ENCODE results near the gene KCNH6. TPM values are rescaled to one million over a fixed set of nuclear protein-coding genes. Genes with fewer than 3 reads are reported as not detected.

Gene KCNH6
- total RNA-seq, 1 donor from 2014 or later: not detected

DNA sequence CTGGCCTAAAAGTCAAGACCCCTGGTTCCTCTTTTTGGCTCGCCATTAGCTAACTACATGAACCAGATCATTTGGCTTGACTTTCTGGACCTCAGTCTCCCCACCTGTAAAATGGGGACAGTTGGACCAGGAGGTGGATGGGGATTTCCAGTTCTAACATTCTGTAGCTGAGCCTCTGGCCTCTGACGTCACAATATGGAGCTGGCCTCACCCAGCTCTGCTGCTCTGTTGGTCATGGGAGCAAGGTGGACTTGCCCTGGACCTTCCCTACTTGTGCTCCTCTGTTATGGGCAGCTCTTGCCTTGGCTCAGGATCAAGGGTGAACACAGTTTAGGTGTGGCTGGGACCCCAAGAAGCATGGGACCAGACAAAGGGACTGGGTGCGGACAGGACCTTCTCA lies 16.5 kb upstream of the KCNH6 start:
- DNase-seq (ENCODE audit: low read depth, low spot score): no peak

DNA sequence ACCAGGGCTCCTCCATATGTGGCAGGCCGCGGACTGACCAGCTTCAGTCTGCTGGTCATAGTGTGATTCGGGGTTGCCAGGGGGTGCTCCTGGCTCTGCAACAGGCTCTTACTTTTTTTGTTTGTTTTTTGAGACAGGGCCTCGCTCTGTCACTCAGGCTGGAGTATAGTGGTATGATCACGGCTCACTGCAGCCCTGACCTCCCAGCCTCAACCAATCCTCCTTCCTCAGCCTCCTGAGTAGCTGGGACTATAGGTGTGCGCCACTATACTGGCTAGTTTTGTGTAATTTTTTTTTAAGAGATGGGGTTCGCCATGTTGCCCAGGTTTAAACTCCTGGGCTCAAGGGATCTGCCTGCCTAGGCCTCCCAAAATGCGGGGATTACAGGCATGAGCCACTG lies 11.8 kb upstream of the KCNH6 start:
- no peak for DNase-seq (ENCODE audit: low read depth, low spot score)

DNA sequence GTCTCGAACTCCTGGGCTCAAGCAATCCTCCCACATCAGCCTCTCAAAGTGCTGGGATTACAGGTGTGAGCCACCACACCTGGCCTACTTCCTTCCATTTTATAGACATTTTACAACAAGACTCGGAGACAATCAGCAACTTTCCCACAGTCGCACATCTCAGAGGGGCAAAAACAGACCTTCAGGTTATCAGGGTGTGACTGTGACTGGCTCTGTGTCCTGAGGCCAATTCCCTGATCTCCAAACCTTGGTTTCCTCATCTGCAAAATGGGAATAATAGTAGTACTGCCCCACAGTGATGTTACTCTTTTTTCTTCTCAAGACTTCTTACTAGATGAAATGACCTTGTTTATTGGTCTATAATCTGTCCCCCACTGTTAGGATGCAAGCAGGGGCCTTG lies 10.8 kb upstream of the KCNH6 start:
- no peak for DNase-seq (ENCODE audit: low read depth, low spot score)

DNA sequence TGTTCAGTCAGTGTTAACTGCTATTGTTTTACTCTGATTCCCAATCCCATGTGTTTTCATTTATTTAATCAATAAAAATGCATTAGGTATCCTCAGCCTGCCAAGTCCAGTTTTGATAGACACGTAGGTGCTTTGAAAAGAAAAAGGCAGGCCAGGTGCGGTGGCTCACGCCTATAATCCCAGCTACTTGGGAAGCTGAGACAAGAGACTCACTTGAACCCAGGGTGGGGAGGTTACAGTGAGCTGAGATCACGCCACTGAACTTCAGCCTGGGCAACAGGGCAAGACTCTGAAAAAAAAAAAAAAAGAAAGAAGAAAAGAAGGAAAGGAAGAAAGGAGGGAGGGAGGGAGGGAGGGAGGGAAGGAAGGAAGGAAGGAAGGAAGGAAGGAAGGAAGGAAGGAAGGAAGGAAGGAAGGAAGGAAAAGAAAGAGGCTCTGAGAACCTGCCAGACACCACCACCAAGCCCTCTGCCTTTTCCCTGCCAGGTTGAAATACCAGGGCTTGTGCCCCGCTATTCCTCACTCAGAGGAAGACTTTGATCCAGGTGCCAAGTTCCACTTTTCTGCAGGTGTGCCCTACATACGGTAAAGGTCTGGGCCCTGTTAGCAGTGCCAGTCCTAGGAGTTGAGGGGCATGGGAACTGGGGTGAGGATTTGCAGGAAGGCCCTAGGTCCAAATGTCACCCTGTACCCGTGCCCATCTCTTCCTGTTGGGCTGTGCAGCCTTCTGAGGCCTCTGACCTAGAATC lies 10.1 kb upstream of the KCNH6 start:
- DNase-seq (ENCODE audit: low read depth, low spot score): no peak

DNA sequence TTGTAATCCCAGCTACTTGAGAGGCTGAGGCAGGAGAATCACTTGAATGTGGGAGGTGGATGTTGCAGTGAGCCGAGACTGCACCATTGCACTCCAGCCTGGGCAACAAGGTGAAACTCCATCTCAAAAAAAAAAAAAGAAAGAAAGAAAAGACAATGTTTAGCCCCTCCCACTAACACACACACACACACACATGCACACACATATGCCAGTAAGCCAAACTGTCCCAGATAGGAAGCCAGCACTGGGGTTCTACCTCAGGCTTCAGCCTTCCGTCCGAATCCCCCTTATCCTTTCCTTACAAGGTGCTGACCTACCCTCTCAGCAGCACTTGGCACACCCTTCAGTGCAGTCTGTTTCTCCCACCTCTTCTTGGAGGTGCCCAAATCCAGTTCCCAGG lies 8.7 kb upstream of the KCNH6 start:
- DNase-seq (ENCODE audit: low read depth, low spot score): no peak

DNA sequence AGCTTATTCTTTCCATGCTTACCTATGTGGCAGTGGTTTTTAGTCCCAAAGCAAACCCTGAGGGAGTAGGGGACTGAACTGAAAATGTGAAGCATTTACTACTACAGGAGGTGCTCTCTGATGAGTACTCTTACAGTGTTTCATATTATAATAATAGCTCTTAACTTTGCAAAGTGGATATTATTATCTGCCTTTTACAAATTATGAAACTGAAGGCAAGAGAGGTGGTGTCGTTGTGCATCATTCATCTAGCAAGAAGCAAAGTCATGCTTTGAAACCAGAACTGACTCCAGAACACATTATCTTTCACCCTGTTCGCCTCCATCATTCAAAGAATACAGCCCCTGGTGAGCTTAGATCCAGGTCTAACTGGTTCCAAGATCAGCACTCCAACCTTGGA lies 8.2 kb upstream of the KCNH6 start:
- DNase-seq (ENCODE audit: low read depth, low spot score): no peak

DNA sequence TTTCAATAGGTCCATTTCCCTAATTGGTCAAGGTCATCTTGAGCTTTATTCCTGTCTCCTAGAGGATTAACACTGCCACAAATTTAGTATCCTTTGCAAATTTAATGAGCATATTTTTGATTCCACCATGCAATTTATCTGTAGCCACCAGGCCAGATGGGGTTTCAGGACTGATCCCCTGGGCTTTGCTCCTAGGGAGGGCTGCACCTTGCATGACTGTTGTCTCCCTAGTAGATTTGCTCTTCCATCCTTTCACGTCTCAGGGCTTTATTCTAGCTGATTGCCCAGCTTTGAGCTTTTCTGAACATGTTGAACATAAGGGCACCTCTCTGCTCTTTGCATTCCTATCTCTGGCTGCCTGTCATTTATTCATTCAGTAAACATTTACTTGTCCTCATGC lies 7.7 kb upstream of the KCNH6 start:
- DNase-seq (ENCODE audit: low read depth, low spot score): no peak

DNA sequence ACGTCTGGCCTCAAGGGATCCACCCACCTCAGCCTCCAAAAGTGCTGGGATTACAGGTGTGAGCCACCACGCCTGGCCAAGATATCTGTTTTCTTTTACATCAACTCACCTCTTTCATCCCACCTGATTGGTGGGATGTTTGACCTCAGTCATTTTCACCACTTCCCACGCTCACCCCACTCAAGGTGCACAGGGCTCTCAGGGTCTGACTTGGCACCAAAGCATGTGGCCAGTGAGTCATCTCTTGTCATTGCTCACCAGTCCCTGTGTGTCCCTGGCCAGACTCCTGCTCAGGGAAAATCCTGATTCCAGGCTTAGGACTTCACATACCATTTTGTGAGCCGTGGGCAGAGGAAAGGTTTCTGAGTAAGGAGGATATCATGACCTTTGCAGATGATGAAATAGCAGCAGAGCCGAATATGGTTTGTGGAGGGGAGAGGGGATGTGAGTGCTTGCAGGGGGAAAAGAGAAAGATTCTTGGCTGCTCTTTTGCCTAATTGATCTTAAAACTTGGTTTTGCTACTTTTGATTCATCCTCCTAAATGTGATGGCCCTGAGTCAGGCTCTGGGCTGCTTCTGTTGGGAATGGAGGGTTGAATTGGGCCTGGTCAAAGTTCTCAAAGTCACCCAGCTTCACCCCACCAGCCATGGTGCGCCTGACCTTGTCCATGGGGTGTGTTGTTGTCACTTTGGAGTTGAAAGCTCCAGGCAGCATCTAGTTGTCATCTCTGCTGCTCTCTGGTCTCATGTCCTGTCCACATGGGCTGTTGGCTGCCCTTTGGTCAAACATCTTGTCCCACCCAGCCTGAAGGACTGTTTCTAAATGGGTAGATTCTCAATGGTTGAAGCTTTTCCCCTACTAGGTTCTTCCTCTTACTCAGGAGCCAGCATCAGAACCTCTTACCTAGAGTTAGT lies 6.0 kb upstream of the KCNH6 start:
- no peak for DNase-seq (ENCODE audit: low read depth, low spot score)

DNA sequence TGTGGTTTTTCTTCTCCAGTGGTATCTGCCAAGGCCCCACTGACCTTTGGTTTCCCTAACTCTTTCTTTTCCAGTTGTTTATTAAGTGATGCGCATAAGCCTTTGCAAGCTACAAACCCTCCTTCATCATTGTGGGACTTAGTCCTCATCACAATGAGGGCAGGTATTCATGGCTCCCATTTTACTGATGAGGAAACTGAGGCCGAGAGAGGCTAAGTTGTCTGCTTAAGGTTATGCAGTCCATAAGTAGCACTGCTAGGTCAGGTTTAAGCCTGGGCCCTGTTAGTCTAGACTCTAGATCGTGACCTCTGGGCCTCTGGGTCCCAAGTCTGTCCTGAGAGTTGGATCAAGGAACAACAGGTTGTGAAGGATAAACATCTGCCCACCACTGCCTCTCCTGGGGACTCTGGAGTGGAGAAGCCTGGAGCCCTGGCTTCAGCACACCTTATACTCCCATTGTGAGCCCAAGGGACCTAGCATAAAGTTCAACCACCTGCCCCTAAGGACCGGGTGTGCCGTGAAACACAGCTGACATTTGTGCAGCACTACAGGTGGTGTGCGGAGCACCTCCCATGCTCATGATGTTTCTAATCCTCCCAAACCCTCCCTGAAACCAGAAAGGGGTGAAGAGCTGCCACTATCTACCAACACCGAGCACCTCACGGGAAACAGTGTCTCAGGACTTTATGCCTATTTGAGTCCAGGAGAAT lies 5.2 kb upstream of the KCNH6 start:
- DNase-seq (ENCODE audit: low read depth, low spot score): no peak

DNA sequence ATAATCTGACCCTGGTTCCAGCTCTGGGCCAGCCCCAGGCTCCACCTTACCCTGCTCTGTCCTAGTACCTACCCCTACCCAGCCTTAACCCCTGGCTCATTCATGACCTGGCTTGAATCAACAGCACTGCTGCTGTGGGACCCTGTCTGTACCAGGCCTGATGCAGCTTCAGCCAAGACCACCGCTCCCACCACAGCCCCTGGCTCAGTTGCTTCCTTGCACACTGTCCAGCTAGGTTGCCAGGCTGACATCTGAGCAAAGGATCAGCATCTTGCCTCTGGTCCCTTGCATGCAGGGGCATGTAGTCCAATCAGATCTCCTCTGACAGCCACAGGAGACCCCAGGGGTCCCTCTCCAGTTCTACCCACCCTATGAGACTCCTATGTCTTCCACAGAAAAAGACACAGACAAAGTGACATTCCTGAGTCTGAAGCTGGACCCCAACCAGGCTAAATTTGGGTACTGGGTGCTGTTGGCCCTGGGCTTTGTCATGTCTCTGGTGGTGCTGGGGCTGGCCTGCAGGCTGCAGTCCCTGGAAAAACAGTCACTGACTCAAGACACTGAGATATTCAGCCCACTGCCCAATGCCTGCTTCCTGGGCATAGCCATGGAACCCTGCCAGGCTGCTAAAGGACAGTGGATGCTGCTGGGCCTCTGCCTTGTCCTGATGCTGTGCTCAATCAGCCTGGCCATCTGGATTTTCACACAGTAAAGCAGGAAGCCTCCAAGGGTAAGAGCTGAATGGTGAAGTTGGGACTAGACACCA lies 3.9 kb upstream of the KCNH6 start:
- no peak for DNase-seq (ENCODE audit: low read depth, low spot score)

DNA sequence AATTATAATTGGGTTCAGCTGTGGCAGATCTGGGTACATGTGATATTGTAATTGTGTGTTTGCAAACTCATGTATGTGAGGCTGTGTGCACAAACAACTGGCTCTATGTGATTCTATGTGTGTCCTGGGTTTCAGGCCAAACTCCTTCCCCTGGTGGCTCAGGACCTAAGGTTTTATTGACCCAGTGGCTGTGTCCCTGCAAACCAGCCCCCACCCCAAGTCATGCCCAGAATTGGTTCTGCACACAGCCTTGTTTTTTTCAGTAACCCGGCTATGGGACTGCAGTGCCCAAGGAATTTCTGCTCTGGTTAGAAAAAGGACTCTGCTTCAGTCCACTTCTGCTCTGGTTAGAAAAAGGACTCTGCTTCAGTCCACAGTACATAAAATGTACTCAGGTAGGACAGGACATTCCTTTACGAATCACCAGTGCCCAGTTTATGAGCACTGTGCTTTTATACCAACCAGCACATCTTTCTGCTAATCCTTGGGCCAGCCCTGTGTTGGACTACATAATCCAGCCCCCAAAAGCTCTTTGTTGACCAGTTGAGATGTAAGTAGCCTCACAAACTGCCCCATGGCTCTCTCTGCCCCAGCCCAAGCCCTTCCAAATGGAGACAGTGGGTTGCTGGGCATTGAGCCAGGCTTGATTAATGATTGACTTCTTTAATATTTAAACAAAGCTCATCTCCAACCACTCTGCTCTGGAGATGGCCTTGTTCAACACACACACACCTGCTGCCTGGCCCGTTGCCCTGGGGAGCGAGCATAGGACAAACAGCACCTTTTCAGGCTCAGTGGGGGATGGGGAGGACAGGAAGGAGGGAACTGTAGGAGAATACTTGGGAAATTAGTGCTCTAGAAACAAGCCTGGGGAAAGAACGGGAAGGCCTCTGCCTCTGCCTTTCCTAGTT lies 2.9 kb upstream of the KCNH6 start:
- DNase-seq (ENCODE audit: low read depth, low spot score): no peak

DNA sequence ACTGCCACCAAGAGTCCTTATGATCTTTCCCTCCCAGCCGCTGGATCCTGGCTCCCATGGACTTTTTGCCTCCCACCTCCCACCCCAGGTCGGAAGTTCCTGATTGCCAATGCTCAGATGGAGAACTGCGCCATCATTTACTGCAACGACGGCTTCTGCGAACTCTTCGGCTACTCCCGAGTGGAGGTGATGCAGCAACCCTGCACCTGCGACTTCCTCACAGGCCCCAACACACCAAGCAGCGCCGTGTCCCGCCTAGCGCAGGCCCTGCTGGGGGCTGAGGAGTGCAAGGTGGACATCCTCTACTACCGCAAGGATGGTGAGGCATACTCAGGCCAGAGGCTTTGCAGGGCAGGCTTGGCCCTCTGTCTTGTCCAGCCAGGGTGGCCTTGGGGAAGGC lies 893 bp downstream of the KCNH6 start:
- DNase-seq (ENCODE audit: low read depth, low spot score): no peak

DNA sequence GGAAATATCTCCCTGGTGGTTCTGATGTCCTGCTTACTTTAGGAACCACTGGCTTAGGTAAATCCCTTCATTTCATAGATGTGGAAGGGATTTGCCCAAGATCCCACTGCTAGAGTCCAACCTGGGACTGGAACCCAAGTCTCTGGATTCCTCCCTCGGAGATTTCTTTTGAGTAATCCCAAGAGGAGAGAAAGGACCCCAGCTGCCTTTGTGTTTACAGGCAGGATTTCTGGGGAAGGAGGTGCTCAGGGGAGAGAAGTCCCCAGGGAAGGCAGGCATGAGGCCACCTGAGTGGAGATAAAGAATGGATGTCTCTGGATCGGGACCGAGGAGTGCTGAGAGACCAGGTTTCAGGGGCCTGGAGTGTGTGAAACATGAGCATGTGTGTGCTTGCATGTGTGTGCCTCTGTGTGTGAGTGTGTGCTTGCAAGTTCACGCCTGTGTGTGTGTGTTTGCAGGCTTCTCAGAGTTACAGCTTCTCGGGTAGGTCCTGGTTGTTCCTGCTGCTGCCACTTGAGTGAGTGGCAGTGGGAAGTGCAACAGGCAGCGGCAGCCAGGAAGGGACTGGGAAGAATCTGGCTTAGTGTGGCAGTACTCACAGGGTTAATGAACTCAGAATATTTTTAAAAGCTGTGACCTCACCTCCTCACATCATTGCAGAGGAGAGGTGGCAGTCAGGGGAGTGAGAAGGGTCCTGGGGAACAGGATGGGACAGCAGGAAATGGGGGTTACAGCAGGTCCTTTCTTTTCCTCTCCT lies 2.2 kb downstream of the KCNH6 start:
- DNase-seq (ENCODE audit: low read depth, low spot score): no peak

DNA sequence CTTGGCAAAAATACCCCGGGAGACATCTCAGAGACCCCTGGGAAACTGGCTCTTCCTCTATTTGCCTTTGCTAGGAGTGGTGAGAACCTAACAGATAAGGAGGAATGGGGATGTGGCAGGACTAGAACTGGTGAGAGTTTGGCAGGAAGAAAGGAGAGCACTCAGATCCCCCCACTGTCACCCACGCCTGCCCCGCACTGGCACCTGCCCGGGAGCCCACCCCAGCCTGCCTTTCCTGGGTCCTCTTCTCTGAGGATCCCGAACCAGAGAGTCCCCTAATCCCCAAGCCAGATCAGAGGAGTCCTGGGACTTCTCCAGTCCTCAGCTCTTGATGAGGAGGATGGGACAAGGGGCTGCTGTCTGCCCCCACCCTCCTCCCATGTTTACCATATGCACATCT lies 3.7 kb downstream of the KCNH6 start:
- no peak for DNase-seq (ENCODE audit: low read depth, low spot score)

DNA sequence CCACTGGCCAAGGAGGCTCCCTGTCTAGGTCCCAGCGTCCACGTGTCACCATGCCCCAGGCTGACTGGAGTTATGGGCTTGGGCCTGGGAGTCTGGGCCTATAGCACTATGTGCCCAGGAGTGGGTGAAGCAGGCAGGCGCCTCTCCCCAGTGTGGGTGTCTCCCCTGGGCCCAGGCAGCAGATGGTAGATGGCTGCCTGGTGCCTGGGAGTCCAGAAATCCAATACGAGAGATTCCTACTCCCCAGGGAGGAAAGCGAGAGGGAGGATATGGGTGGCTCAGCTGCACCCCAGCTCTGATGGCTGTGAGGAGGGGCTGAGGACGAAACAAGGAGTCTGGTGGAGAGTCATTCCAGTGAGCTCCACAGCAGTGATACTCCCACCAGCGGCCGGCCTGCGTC lies 5.0 kb downstream of the KCNH6 start:
- no peak for DNase-seq (ENCODE audit: low read depth, low spot score)

DNA sequence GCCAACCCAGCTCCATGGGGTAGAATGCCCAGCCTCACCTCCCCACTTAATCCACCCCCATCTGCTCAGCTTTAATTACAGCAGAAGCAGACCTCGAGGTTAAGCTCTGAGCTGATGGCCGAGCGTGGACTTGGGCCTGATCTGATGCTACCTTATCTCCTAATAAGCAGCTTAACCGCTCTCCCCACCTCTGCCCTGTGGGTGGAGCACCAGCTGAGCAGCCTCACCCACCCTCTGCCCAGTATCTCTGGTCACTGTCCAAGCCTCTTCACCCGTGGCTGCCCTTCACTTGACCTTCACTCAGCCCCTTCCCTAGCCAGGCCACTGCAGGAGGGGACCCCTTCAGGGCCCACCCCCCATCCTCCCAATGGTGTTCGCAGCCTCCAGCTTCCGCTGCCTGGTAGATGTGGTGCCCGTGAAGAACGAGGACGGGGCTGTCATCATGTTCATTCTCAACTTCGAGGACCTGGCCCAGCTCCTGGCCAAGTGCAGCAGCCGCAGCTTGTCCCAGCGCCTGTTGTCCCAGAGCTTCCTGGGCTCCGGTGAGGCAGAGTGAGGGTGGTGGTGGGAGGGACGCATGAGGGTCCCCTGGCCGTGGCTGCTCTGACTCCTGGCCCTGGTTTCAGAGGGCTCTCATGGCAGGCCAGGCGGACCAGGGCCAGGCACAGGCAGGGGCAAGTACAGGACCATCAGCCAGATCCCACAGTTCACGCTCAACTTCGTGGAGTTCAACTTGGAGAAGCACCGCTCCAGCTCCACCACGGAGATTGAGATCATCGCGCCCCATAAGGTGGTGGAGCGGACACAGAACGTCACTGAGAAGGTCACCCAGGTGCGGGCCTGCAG lies 6.8 kb downstream of the KCNH6 start:
- no peak for DNase-seq (ENCODE audit: low read depth, low spot score)

DNA sequence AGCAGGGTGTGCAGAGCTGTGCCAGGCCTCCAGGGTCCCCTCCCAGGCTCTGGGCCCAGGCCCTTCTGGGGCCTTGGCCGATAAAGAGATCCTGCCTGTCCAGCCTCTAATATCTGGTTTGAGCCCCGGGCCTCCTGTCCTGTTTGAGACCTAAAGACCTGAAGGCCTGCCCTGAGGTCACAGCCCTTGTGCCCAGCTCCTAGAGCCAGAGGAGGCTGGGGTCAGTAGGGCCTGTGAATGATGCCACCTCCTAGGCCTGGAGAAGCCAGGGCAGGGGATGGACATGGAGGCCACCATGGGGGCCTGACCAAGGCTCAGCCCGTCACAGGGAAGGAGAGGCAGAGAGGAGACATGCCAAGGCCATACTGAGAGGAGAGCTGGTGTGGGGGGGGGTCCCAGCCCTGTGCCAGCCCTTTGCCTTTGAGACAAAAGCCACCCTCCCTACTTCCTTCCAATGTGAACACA lies 7.4 kb downstream of the KCNH6 start:
- DNase-seq (ENCODE audit: low read depth, low spot score): no peak

All from pulmonary artery endothelial cell (primary cell).